HG03196 (cell line): ENCODE results near the gene STON2.

ENCODE experiments used
- ATAC-seq: cut with Tn5 transposase; IDR thresholded peaks from one replicate; pipeline ENCODE4 v1.9.1; 2021; ENCODE audit not compliant: unreplicated experiment

Gene STON2

DNA sequence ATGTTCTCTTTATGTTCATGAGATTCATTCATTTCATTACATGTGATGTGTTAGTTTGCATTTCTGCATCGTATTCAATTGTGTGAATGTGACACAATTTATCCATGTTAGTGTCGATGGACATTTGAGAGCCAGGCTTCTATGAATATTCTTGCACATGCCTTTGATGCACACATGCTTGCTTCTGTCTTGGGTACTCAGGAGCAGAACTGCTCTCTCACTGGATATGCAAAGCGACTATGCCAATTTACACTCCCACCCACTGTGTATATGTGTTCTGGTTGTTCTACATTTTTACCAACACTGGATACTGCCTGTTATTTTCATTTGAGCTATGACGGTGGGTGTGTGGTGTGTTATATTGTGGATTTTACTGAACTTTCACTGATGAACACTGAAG is 95.1 kb downstream of the STON2 start:
- no peak for ATAC-seq

DNA sequence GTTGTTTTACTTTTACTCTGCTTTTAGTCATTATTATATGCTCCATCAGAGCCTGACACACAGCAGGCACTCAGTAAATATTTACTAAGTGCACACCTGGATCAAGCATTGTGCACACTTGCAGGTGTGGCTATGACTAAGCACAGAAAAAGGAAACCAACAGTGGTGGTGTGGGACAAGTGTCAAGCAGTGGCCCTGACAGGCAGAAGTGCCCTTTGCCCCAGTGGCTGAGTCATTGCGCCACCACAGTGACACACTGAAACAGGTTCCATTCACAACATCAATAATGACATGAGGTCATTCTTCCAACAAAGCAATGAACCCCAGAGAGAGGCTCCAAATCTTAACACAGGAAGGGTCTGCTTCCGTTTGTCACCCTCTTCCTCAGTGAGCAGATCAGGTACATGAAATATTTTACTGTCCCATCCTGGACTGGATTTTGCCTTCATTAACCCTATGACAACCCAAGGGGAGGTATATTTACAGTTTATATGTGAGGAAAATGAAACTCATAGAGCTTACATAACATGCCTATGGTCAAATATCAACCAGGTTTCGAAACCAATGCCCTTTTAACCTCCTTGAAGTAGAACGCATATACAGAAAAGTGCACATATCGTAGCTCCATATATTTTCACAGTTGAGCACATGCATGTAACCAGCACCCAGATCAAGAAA is 96.7 kb downstream of the STON2 start:
- peak; percentile 99 for ATAC-seq

DNA sequence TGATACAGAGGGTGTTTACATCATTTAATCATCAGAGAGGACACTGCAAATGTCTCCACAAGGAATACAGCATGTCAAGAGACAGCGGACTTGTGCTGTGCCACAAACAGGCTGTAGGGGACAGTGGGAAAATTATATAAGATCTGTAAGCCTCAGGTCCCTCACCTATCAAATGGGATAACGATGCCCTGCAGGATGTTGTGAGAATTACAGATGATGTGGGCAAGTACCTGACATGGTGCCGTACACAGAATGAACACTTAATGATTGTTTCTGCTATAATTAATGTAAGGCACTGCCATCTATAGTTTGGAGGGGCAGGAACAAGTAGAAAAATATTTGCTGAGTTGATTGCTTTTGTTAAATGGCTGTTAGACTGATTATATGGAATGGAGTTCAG is 97.5 kb downstream of the STON2 start:
- ATAC-seq: no peak

DNA sequence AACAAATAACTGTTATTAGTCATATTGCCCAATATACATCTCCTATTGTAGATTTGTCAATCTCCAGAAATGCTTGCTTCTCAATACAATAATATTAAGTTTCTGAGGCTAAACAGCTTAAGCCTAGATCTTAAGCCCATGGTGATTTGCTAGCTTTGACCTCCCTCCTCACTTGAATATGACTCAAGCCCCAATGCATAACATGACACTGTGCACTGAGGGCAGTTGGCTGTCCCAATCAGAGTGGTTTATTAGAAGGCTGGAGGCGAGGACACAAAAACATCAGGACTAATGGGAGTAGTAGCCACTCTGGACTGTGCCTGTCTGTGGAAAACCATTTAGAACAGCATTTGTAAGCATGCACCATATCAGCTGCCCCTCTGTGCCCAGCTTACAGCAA is 98.3 kb downstream of the STON2 start:
- ATAC-seq: no peak

DNA sequence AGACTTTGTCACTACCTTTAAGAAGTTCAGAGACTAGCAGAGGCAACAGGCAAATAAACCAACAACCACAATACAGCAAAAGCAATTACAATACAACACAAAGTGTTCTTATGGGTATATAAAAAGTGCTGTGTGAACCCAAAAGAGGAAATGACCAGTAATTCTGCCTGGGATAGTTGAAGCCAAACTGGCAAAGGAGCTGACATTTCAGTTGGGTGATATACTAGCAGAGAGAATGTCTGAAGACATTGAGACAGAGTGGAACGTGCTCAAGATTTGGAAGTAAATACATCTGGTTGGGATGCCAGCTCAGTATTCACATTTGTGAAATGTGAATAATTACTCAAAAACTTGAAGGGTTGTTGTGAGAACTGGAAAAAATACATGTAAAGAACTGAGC is 98.8 kb downstream of the STON2 start:
- ATAC-seq: no peak

DNA sequence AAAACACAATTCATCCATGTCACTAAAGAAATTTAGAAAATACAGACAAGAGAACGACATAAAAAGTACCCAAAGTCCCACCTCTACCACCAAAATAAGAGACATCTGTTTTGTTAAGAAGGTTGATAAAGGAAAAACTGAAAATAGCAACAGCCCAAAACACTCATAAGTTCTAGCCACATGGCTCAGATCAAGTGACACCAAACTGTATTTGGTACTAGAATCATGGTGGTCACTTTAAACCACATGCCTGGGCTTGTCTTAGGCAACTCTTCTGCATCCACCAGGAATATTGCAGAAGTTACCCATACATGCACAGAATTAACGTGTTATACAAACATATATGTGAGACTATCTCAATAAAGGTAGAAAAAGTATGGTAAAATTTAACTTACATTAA is 101.2 kb downstream of the STON2 start:
- ATAC-seq: no peak

DNA sequence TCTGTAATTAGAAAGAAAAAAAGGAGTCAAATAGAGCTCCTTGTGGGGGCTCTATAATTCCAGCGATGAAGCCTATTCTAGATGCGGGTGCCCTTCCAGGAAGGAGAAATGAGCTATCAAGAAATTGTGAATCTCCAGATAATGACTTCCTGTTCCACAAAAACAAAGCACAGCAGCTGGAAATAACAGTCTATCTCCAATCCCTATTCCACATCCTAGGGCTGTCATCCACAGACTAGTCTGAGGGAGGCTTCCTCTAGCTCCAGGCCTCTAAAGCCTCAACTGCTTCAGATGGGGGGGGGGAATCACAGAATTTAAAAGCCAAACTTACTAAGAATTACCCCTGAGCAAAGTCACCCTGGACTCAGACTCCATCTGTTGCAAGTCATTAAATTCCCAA is 102.0 kb downstream of the STON2 start:
- no peak for ATAC-seq

DNA sequence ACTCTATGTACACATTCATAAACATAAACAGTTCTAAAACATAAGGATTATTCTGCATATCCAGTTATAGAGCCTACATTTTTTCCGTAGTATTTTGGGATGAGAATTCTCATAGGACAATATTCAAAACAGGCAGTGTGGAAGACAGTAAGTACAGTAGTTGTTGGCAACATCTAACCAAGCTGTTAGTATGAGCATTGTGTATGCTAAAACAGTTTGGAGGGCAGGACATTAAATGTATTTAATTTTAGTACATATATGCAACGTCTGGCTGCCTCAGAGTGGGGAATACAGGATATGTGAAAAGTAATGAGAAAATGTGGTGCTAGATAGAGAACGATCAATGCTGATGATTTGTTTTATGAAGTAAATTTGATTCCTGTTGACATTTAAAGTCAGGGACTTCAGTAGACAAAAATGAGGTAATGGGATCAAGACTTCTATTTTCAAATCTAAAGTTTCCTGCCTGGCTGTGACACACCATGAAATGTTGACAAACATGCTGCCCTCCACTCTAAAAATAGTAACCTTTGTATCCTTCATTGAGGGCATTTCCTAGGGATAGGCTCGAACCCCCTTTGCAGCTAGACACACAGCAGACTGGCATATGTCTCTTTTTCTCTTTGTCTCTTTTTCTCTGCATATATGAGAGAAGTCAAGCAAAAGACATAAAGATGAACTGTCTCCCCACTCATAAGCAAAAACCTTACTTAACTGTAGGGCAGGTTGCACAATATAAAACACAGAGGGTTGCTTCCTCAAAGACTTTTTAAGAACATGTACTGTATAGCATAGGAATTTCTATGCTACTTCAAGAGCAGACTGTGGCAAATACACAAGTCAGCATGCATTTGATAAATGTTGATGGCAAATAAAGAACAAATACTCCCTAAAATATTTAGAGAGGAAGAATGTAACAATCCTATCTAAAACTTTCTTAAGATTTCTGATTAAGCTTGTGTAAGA is 103.9 kb downstream of the STON2 start:
- no peak for ATAC-seq

DNA sequence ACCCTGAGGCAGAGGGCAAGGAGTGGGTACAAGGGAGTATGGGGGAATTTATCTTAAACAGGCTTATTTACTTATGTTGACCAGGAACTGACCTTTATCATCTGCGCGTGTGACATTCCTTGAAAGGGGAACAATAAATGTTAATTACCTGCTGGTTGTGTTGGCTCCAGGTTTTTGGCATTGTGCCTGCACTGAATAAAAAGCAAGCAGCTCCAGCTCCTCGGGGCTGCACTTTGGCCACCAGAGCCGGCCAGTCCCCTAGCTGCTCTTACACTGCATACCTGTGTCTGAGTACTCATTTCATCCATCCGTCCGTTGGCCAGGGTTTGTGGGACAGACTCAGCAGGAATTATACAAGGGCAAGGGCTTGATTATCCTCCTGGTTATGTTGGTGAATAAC is 110.6 kb downstream of the STON2 start:
- ATAC-seq: no peak

DNA sequence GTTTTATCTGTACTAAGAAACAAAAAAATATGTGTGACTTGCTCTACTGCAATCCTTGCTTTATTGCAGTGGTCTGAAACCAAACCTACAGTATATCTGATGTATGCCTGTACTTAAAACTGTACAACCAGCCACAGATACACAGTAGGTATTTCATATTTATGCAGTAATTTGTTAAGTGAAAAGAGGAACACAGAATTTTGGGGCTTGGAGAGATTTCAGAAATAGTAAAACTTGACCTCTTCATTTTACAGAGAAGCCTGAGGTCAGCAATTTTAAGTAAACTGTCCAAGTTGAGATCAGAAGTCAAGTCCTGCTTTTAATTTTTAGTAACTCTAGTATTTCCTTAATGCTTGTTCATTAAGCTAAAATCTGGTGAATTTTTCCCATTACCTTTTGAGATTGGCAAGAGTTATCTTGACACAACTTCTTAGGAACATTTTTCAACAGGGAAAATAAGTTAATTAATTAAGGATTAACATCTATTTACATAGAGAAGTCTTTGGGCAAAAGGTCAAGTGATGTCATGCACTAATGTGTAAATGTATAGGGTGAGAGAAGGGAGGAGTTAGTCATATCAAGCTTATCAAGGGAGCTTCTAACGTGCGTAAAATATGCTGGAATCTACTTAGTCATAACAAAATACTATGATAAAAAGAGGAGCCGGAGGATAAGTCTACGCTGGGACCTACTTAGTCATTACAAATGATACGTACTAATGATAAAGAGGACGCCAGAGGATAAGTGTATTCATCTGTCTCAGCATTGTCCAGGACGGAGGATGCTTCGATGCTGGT is 113.4 kb downstream of the STON2 start:
- no peak for ATAC-seq

DNA sequence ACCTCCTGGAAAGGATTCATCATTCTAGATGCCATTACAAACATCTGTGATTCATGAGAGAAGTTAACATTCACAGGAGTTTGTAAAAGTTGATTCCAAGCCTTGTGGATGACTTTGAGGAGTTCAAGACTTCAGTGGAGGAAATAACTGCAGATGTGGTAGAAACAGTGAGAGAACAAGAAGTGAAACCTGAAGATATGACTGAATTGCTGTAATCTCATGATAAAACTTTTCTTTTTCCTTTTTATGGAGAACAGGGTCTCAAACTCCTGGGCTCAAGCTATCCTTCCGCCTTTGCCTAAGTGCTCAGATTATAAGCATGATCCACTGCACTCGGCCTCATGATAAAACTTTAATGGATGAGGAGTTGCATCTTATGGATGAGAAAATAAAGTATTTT is 114.9 kb downstream of the STON2 start:
- no peak for ATAC-seq

DNA sequence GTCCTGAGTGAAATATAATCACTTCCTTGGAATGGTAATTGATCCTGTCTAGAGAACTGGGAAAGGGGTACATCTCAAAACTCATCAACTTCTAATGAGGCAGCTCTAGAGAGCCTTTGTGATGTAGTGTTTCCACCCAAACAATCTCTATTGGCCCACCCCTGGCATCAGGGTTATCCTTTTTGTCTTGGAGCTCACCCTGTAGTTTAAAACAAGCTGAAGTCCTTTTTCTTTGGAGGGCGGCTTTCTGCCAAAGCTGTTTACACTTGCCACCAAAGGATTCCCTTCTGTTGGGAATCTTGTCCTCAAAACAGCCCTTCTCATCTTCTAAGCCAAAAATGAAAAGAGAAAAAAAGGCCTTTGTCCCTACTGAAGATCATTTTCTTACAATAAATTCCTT is 118.8 kb downstream of the STON2 start:
- ATAC-seq: no peak

DNA sequence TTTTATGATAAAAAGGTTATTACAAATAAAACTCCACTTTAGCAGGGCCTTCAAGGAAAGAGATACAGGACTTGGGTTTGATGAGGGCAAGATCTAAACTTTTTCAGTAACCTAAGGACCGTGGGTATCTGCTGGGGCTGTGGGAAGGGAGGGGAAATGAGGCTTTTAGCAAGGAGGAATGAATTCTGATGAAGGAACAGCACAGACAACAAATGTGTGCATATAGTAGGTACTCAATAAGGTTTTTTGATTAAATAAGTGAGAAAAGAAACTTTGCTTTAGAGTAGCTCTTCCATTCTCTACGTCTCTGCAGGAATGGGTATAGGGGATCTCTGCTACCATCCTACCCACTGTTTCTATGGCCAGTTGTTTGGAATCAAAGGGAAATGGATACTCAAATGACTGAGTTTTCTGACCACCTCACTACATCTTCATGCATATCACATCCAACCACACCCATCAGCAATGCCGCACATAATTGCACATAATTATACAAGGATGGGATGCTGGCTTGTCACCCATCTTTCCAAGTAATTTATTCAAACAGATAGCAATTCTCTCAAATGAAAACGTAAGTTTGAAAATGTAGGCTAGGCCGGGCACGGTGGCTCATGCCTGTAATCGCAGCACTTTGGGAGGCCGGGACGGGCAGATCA is 119.9 kb downstream of the STON2 start:
- no peak for ATAC-seq

DNA sequence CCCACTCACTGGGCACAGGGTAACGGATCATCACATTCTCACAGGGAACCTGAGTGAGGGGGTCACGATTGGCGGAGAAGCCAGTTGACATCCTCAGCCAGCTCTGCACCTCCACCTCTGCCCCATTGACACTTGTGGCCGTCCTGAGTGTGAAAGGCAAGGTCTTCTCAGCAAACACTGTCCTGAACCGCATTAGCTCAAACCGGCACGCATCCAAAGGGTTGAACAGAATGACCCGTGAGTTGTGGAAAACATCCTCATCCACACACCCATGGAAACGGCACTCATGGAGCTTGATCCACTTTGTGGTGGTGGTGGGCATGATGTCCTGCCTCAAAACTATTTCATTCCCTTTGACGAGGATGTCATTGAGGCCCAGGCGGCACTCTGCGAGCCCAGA is 123.0 kb downstream of the STON2 start:
- ATAC-seq: no peak

DNA sequence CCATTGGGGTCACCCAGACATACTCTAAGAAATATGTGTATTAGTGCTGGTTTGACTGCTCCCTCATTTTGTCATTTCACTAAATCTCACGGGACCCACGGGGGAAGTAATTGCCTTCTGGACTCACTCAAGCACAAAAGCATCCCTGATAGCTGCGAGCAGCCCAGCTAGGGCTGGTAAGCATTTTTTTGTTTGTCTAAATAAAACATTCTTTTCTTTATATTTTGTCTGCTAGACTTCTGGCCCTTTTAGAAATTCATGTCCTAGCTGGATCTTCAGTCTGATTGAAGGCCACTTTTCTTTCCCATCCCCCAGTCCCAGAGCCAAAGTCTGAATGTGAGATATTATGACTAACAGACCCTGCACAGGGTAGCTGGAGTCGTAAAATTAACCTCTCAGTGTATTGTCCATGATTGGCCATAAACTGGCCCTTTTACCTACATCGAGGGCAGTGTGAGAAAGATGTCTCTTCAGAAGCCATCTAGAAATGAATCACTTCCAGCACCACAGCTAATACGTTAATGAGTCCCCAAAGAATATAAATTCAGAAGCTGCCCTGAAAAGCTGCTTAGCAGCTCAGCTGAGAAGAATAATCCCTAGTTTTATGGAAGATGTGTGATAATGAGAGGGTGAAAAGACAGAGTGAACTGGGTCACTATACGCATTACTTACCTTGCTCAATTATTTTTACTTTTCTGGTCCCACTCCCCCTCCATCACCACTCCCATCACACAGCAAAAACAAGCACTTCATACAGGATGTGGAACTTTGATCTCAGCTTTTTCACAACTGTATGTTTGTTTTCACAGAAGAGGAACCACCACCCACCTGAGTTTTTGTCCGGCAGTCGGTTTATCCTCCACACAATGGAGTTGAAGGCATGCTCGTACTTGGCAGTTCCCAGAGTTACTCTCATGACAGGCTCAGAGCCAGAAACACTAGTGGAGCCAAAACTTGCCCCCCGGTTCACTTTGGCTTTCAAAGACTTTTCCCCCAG is 123.8 kb downstream of the STON2 start:
- ATAC-seq: peak; percentile 64

DNA sequence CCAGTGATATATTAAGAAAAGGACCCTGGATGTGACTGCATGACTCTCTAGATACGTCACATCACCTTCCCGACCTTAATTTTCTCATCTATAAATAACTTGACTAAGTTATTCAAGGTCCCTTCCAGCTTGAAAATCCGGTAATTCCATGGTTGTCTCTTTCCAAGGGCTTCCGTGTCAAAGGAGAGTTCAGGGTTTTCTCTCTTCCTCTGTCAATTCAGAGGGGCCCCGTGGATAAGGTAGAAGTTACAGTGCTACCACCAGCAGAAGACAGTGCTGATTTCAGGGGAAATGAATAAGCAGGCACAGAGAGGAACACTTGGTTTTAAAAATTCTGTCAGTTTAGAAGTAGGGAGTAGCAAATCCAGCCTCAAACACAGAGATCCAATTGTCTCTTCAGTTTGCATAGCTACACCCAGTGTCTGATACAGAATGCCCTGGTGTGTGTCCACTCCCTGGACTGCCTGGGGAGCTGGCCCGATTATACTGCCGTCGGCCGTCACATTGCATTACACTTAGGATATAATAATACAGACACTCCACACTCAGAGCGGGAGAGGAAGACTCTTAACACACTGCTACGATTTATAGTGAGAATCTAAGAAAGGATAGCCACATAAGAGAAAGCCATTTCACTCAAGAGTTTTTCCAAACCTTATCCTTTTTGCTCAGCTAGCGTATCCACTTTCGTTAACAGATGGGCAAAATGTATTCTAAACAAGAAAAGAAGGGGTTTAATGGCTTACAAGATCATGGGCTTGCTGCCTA is 124.6 kb downstream of the STON2 start:
- ATAC-seq: no peak

DNA sequence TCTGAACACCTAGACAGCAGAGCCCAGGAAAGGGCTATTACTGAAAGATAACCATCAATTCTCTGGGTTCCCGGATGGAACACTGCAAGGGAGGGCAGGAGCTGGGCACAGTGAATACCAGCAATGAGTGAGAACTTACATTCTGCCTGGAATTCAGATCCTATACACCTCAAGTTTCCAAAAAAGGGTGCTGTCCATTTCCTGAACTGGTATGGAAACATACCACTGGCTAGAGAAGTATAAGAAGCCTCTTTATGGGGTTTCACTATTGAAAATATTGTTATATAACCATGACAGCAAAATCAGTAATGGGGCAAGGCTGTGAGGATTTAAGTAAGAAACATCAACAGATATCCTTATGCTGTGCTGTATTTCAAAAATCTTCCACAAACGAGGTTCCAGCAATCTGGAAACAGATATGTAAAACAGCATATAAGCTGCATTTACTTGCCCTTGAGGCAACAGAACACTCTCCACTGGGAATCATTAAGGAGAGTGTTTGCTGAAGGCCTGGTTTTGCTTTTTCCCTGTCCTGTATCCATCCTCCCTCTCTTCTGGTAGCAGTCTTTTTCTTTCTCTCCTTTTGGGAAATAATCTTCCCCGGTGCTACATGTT is 126.1 kb downstream of the STON2 start:
- no peak for ATAC-seq

DNA sequence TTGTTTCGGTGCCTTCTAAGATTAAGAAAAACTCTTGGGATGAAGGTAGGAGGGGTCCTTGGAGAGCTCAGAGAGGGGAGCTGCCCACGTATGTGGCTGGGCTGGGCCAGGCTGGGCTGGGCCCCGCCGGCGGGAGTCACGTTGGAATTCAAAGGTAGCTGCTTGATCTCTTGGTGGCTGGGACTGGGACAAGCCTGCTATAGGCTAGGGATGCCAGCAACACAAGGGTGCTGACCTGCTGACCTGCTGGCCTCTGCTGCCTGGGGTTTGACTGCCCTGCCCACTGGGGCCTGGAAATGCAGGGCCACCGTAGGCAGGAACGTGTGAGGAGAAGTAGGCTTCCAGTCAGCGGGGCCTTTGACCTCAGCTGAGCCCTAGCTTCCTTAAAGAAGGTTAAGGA is 126.6 kb downstream of the STON2 start:
- ATAC-seq: no peak

DNA sequence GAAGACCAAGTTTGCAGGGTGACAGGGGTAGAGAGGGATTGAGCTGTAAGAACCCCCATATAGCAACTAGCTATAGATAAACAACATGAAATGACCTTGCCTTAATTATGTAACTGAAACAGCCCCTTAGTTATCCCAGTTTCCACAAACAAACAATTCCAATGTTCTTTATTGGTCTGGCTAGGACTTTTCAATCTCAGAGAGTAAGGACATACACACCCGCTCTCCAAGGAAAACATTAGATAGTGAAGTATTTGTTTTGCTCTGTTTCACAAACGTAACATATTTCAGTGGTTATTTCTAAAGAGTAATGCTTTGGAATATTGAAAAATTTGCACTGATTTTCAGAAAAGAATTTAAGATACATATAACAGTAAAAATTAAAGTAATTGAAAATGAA is 127.8 kb downstream of the STON2 start:
- ATAC-seq: no peak
